ENCODE results near the gene ENPP1.

- TF ChIP-seq ZSCAN18 (tag by site-specific recombination; IDR thresholded peaks at IDR 0.05) (no peak), PBX3 (CRISPR knock-in tag; IDR thresholded peaks at IDR 0.05) (no peak), PRDM10 (tag by site-specific recombination; IDR thresholded peaks at IDR 0.05) (no peak), ZNF133 (tag by site-specific recombination; IDR thresholded peaks at IDR 0.05) (no peak)
- TF ChIP-seq, protein P1, sequence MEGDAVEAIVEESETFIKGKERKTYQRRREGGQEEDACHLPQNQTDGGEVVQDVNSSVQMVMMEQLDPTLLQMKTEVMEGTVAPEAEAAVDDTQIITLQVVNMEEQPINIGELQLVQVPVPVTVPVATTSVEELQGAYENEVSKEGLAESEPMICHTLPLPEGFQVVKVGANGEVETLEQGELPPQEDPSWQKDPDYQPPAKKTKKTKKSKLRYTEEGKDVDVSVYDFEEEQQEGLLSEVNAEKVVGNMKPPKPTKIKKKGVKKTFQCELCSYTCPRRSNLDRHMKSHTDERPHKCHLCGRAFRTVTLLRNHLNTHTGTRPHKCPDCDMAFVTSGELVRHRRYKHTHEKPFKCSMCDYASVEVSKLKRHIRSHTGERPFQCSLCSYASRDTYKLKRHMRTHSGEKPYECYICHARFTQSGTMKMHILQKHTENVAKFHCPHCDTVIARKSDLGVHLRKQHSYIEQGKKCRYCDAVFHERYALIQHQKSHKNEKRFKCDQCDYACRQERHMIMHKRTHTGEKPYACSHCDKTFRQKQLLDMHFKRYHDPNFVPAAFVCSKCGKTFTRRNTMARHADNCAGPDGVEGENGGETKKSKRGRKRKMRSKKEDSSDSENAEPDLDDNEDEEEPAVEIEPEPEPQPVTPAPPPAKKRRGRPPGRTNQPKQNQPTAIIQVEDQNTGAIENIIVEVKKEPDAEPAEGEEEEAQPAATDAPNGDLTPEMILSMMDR (tag by site-specific recombination; IDR thresholded peaks at IDR 0.05), result no peak
Observed at GRCh38 chr6:131770776-131771175, 37.0 kb upstream of the ENPP1 start.

All from HEK293 (cell line).